Measurements from ENCODE around the gene NEUROG1.

- TF ChIP-seq, protein P1, sequence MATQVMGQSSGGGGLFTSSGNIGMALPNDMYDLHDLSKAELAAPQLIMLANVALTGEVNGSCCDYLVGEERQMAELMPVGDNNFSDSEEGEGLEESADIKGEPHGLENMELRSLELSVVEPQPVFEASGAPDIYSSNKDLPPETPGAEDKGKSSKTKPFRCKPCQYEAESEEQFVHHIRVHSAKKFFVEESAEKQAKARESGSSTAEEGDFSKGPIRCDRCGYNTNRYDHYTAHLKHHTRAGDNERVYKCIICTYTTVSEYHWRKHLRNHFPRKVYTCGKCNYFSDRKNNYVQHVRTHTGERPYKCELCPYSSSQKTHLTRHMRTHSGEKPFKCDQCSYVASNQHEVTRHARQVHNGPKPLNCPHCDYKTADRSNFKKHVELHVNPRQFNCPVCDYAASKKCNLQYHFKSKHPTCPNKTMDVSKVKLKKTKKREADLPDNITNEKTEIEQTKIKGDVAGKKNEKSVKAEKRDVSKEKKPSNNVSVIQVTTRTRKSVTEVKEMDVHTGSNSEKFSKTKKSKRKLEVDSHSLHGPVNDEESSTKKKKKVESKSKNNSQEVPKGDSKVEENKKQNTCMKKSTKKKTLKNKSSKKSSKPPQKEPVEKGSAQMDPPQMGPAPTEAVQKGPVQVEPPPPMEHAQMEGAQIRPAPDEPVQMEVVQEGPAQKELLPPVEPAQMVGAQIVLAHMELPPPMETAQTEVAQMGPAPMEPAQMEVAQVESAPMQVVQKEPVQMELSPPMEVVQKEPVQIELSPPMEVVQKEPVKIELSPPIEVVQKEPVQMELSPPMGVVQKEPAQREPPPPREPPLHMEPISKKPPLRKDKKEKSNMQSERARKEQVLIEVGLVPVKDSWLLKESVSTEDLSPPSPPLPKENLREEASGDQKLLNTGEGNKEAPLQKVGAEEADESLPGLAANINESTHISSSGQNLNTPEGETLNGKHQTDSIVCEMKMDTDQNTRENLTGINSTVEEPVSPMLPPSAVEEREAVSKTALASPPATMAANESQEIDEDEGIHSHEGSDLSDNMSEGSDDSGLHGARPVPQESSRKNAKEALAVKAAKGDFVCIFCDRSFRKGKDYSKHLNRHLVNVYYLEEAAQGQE (IDR thresholded peaks at IDR 0.05; ENCODE audit: unreplicated experiment) = no peak
- TF ChIP-seq, protein P2, sequence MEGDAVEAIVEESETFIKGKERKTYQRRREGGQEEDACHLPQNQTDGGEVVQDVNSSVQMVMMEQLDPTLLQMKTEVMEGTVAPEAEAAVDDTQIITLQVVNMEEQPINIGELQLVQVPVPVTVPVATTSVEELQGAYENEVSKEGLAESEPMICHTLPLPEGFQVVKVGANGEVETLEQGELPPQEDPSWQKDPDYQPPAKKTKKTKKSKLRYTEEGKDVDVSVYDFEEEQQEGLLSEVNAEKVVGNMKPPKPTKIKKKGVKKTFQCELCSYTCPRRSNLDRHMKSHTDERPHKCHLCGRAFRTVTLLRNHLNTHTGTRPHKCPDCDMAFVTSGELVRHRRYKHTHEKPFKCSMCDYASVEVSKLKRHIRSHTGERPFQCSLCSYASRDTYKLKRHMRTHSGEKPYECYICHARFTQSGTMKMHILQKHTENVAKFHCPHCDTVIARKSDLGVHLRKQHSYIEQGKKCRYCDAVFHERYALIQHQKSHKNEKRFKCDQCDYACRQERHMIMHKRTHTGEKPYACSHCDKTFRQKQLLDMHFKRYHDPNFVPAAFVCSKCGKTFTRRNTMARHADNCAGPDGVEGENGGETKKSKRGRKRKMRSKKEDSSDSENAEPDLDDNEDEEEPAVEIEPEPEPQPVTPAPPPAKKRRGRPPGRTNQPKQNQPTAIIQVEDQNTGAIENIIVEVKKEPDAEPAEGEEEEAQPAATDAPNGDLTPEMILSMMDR (conservative IDR thresholded peaks at IDR 0.05; ENCODE audit: low read depth in 2 of 2) = no peak
- no peak for TF ChIP-seq JUNB (IDR thresholded peaks at IDR 0.05; ENCODE audit: unreplicated experiment)
- TF ChIP-seq EZH2 (IDR thresholded peaks at IDR 0.05; ENCODE audit: low read depth, unreplicated experiment) = no peak
- no peak for TF ChIP-seq NANOG (IDR thresholded peaks at IDR 0.05; ENCODE audit: borderline replicate concordance)
- TF ChIP-seq POLR2AphosphoS5 (IDR thresholded peaks at IDR 0.05; ENCODE audit: low read depth) = no peak
- no peak for TF ChIP-seq EZH2phosphoT487 (IDR thresholded peaks at IDR 0.05; ENCODE audit: unreplicated experiment)
- no peak for TF ChIP-seq CREB1 (CRISPR knock-in tag; IDR thresholded peaks at IDR 0.05; ENCODE audit: low read depth)
- no peak for TF ChIP-seq STAT1 (IDR thresholded peaks at IDR 0.05; ENCODE audit: unreplicated experiment)
These were observed 21.6 kb downstream of the NEUROG1 start for GRCh38 chr5:135514116-135514515.
